HepG2 (cell line): ENCODE results near the gene EIF1AD. TPM values are rescaled to one million over a fixed set of nuclear protein-coding genes. Genes with fewer than 3 reads are reported as not detected.
A peak's percentile ranks its signal among the peaks of the same experiment; 100 is the strongest.

Experiments used
- CHD4 ChIP-seq: fragments of 200-600 bp; sonication (generic); IDR thresholded peaks from 2 replicates; pipeline ENCODE4 v1.7.0; 2017; ENCODE audit warnings: mild to moderate bottlenecking, low read length, borderline replicate concordance
- DPF2 ChIP-seq: sonication (generic); formaldehyde crosslinking; IDR thresholded peaks from 2 replicates; pipeline ENCODE4 v1.4.0; 2020; ENCODE audit warnings: mild to moderate bottlenecking, low read depth, missing genetic modification reagents, borderline replicate concordance
- FOXA3 ChIP-seq: IDR thresholded peaks from 2 replicates; pipeline ENCODE4 v1.6.1; 2016; ENCODE audit warnings: missing genetic modification reagents, missing compliant biosample characterization
- FOXC1 ChIP-seq: sonication (generic); formaldehyde crosslinking; IDR thresholded peaks from 2 replicates; pipeline ENCODE4 v1.8.0; 2022; ENCODE audit warnings: mild to moderate bottlenecking, missing genetic modification reagents, borderline replicate concordance
- HCFC1 ChIP-seq: fragments of 150-350 bp; IDR thresholded peaks from 2 replicates; pipeline ENCODE4 v1.6.1; 2014; ENCODE audit warnings: low read depth, low read length
- HMG20B ChIP-seq: conservative IDR thresholded peaks from 2 replicates; pipeline ENCODE4 v1.6.1; 2016; ENCODE audit warnings: missing genetic modification reagents, missing compliant biosample characterization
- ISX ChIP-seq: sonication (generic); formaldehyde crosslinking; conservative IDR thresholded peaks from 2 replicates; pipeline ENCODE4 v1.5.0; 2020; ENCODE audit warnings: missing genetic modification reagents
- MAFG ChIP-seq: sonication (generic); formaldehyde crosslinking; IDR thresholded peaks from 2 replicates; pipeline ENCODE4 v1.5.1; 2020; ENCODE audit warnings: mild to moderate bottlenecking, missing genetic modification reagents
- NR2F2 ChIP-seq: IDR thresholded peaks from 2 replicates; pipeline ENCODE4 v1.6.1; 2012; ENCODE audit warnings: low read depth, inconsistent platforms, borderline replicate concordance
- SETDB1 ChIP-seq: sonication (generic); formaldehyde crosslinking; IDR thresholded peaks from 2 replicates; pipeline ENCODE4 v1.5.1; 2020; ENCODE audit warnings: missing genetic modification reagents, mild to moderate bottlenecking, borderline replicate concordance
- ZBTB14 ChIP-seq: sonication (generic); formaldehyde crosslinking; IDR thresholded peaks from 2 replicates; pipeline ENCODE4 v1.4.0; 2020; ENCODE audit warnings: missing genetic modification reagents
- ZBTB25 ChIP-seq: IDR thresholded peaks from 2 replicates; pipeline ENCODE4 v1.6.1; 2018; ENCODE audit warnings: missing genetic modification reagents
- ZKSCAN8 ChIP-seq: IDR thresholded peaks from 2 replicates; pipeline ENCODE4 v1.6.1; 2016; ENCODE audit warnings: borderline replicate concordance, missing genetic modification reagents, missing compliant biosample characterization
- ZNF124 ChIP-seq: sonication (generic); formaldehyde crosslinking; IDR thresholded peaks from 2 replicates; pipeline ENCODE4 v1.4.0; 2020; ENCODE audit warnings: missing genetic modification reagents
- ZNF501 ChIP-seq: sonication (generic); formaldehyde crosslinking; IDR thresholded peaks from 2 replicates; pipeline ENCODE4 v1.5.1; 2020; ENCODE audit warnings: mild to moderate bottlenecking, moderate library complexity, missing genetic modification reagents
- ZNF879 ChIP-seq: sonication (generic); formaldehyde crosslinking; IDR thresholded peaks from 2 replicates; pipeline ENCODE4 v1.8.1; 2023; ENCODE audit warnings: missing genetic modification reagents
- ZSCAN9 ChIP-seq: IDR thresholded peaks from 2 replicates; pipeline ENCODE4 v1.6.1; 2016; ENCODE audit warnings: borderline replicate concordance
- polyA plus RNA-seq, 8 experiments: library from polyadenylated mRNA; depleted of rRNA in 3 of 8; stranded (reverse) in 7 of 8; unstranded in 1 of 8; fragments of >200 nt; fragmentation: Illumina TruSeq in 4 of 8; extraction: Trizol in 4 of 8; gene quantifications; 2 replicates each; pipeline versions ENCODE4 v1.2.1 to v1.2.3, GENCODE V29; 2011 to 2016; ENCODE audit warnings: low read depth in 4 of 8, missing spikeins in 1 of 8, mixed read lengths in 1 of 8; ENCODE audit not compliant: insufficient read depth in 1 of 8
- total RNA-seq, 5 experiments: library from RNA; depleted of rRNA; stranded (reverse); fragments of >200 nt; fragmentation: Illumina TruSeq; extraction: Trizol; gene quantifications; 2 replicates each; pipeline ENCODE4 v1.2.3, GENCODE V29; 2016; ENCODE audit warnings: low read depth in 1 of 5
- TF ChIP-seq, protein P1 (sequence below): sonication (generic); formaldehyde crosslinking; IDR thresholded peaks from 2 replicates; pipeline ENCODE4 v1.5.0; 2020; ENCODE audit warnings: missing genetic modification reagents
- TF ChIP-seq, protein P2 (sequence below): sonication (generic); formaldehyde crosslinking; IDR thresholded peaks from 2 replicates; pipeline ENCODE4 v1.4.0; 2020; ENCODE audit warnings: missing genetic modification reagents, borderline replicate concordance
- TF ChIP-seq, protein P3 (sequence below): sonication (generic); formaldehyde crosslinking; IDR thresholded peaks from 2 replicates; pipeline ENCODE4 v1.4.0; 2020; ENCODE audit warnings: mild to moderate bottlenecking, missing genetic modification reagents
- TF ChIP-seq, protein P4 (sequence below): sonication (generic); formaldehyde crosslinking; IDR thresholded peaks from 2 replicates; pipeline ENCODE4 v1.4.0; 2020; ENCODE audit warnings: missing genetic modification reagents

The EIF1AD gene
- total and polyA plus RNA-seq, 2 of the 13 experiments (the other 11 are each of a cell fraction or from before 2014, with no cell fraction given) = 18.2 to 30.8 TPM

GRCh38 chr11:66001942-66002647, at the start of gene EIF1AD, which contains the start of gene BANF1 (continued):
- TF ChIP-seq ZBTB25 (0 out of 2 replicates have a peak, but pooled peaks have one; percentile 78), ZNF501 (CRISPR knock-in tag) (peak; percentile 100), HMG20B (CRISPR knock-in tag) (peak; percentile 72; the same call in 1 of the 2 replicates), SETDB1 (CRISPR knock-in tag) (peak; percentile 90; the same call in 1 of the 2 replicates), FOXA3 (CRISPR knock-in tag) (peak; percentile 56), ISX (CRISPR knock-in tag) (no peak), CHD4 (no peak; the same call in 1 of the 2 replicates), FOXC1 (CRISPR knock-in tag) (peak; percentile 77), DPF2 (CRISPR knock-in tag) (no peak), MAFG (no peak), ZSCAN9 (CRISPR knock-in tag) (peak; percentile 44; the same call in 1 of the 2 replicates), ZKSCAN8 (peak; percentile 89; the same call in 1 of the 2 replicates), NR2F2 (peak; percentile 71; the same call in 1 of the 2 replicates), ZNF124 (CRISPR knock-in tag) (peak; percentile 94), HCFC1 (peak; percentile 78), ZBTB14 (CRISPR knock-in tag) (no peak), ZNF879 (CRISPR knock-in tag) (no peak)
- TF ChIP-seq, protein P1, sequence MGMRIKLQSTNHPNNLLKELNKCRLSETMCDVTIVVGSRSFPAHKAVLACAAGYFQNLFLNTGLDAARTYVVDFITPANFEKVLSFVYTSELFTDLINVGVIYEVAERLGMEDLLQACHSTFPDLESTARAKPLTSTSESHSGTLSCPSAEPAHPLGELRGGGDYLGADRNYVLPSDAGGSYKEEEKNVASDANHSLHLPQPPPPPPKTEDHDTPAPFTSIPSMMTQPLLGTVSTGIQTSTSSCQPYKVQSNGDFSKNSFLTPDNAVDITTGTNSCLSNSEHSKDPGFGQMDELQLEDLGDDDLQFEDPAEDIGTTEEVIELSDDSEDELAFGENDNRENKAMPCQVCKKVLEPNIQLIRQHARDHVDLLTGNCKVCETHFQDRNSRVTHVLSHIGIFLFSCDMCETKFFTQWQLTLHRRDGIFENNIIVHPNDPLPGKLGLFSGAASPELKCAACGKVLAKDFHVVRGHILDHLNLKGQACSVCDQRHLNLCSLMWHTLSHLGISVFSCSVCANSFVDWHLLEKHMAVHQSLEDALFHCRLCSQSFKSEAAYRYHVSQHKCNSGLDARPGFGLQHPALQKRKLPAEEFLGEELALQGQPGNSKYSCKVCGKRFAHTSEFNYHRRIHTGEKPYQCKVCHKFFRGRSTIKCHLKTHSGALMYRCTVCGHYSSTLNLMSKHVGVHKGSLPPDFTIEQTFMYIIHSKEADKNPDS (CRISPR knock-in tag) = 0 out of 2 replicates have a peak, but pooled peaks have one; percentile 27
- TF ChIP-seq, protein P2, sequence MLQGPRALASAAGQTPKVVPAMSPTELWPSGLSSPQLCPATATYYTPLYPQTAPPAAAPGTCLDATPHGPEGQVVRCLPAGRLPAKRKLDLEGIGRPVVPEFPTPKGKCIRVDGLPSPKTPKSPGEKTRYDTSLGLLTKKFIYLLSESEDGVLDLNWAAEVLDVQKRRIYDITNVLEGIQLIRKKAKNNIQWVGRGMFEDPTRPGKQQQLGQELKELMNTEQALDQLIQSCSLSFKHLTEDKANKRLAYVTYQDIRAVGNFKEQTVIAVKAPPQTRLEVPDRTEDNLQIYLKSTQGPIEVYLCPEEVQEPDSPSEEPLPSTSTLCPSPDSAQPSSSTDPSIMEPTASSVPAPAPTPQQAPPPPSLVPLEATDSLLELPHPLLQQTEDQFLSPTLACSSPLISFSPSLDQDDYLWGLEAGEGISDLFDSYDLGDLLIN (CRISPR knock-in tag) = no peak
- TF ChIP-seq, protein P3, sequence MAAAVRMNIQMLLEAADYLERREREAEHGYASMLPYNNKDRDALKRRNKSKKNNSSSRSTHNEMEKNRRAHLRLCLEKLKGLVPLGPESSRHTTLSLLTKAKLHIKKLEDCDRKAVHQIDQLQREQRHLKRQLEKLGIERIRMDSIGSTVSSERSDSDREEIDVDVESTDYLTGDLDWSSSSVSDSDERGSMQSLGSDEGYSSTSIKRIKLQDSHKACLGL (CRISPR knock-in tag) = no peak
- TF ChIP-seq, protein P4, sequence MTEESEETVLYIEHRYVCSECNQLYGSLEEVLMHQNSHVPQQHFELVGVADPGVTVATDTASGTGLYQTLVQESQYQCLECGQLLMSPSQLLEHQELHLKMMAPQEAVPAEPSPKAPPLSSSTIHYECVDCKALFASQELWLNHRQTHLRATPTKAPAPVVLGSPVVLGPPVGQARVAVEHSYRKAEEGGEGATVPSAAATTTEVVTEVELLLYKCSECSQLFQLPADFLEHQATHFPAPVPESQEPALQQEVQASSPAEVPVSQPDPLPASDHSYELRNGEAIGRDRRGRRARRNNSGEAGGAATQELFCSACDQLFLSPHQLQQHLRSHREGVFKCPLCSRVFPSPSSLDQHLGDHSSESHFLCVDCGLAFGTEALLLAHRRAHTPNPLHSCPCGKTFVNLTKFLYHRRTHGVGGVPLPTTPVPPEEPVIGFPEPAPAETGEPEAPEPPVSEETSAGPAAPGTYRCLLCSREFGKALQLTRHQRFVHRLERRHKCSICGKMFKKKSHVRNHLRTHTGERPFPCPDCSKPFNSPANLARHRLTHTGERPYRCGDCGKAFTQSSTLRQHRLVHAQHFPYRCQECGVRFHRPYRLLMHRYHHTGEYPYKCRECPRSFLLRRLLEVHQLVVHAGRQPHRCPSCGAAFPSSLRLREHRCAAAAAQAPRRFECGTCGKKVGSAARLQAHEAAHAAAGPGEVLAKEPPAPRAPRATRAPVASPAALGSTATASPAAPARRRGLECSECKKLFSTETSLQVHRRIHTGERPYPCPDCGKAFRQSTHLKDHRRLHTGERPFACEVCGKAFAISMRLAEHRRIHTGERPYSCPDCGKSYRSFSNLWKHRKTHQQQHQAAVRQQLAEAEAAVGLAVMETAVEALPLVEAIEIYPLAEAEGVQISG (CRISPR knock-in tag) = peak; percentile 98
